Kidney capillary endothelial cell (primary cell): ENCODE data around the gene BIK.
"Not testable (repeated sequence)": the region's sequence is repeated elsewhere in the genome, so short reads cannot be mapped to it uniquely, and the experiment has no call there.

Source experiments
- DNase-seq: peaks from one replicate; pipeline ENCODE4 v3.0.0-alpha.2; 2018; ENCODE audit warnings: low spot score

Gene BIK

DNA sequence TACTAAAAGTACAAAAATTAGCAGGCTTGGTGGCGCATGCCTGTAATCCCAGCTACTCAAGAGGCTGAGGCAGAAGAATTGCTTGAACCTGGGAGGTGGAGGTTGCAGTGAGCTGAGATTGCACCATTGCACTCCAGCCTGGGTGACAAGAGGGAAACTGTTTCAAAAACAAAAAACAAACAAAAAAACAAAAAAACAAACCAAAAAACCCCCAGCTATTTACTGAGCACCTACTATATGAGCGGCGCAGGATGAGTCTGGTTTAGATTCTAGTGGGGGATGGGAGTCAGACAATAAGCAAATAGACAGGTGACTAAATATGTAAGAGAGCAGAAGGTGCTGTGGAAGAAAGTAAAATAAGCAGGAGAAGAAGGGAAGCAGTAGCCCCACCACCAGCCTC lies 5.6 kb upstream of the BIK start:
- not testable (repeated sequence) for DNase-seq

DNA sequence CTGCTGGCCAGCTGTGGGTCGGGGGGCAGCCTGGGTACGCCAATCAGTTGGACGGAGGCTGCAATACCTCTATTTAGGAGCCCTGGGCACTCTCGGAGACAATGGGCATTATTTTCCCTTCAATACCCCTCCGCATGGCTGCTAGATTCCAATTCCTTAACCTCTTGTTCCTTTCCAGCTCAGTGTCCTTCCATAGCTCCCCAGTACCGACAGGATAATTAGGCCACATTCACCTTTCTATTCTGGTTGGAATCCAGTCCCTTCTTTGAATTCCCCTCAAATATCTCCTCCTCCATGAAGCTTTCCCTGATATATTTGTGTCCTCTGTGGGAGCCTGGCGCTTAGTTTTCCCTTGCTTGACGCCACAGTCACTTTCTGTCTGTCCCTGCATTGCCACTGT lies 4.2 kb upstream of the BIK start:
- no peak for DNase-seq

DNA sequence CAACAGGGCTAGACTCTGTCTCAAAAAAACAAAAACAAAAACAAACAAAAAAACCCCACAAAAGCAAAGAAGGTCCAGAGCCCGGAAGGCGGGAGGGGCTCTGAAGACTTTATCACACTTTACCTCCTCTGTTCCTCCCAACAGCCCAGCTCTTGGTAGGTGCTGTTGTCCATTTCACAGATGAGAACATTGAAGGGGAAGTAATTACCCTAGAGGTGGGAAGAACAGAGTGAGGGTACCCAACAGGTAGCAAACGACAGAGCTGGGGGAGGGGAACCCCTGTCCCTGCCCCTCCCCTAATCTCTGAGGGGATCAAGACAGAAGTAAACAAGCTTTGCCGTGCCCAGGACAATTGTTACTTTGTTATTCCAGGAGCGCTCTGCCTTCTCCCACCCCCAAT lies 1.0 kb upstream of the BIK start:
- no peak for DNase-seq

DNA sequence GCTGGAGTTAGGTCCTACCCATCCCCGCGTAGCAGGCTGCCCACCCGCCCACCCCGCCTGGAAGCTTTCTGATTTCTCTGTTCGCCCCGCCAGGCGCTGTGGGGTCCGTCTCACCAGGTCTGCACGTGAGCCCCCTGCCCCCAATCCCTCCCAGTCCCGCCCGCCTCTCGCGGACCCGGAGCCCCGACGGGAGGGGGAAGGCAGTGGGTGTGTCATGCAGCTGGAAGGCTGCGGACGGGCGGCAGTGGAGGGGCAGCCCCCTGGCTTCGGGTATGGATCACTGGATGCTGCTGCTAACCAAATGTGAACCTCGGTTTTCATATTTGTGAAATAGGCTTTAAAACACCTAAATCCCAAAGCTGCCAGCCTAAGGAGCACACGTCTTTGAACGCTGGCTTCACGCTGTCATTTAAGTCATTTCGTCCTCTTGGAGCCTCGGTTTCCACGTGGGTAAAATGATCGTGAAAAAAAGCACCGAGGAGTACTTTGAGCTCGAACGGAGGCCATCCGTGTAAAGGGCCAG lies 568 bp upstream of the BIK start:
- no peak for DNase-seq

DNA sequence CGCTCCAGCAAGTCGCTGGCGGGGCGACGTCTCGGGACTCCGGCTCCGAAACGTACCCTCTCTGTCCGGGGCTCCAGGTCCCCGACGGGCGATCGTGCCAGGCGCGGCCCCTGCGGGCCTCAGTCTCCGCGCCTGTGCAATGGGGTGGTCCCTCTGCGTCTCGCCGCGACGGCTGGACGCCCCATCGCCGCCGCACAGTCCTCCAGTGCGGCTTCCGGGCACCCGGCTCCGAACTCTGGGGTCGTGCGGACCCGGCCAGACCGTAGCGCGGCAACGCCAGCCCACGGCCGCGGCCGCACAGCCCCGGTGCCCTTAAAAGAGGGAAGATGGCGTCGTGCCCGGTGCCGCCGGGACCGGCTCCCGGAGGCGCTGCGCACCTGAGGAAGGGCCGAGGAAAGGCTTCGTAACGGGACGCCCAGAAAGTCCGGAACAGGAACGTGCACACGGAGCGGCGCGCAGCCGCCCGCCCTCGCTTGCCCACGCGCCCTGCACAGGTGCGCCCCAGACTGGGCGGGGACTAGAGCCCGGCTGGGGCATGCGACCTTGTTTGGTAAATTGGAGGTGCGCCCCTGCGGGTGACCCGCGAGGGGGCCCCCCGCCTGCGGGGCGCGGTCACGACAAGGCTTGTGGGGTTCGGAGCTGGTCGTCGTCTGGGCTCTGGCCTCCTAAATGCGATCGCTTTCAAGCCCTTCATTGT lies 525 bp downstream of the BIK start:
- no peak for DNase-seq

DNA sequence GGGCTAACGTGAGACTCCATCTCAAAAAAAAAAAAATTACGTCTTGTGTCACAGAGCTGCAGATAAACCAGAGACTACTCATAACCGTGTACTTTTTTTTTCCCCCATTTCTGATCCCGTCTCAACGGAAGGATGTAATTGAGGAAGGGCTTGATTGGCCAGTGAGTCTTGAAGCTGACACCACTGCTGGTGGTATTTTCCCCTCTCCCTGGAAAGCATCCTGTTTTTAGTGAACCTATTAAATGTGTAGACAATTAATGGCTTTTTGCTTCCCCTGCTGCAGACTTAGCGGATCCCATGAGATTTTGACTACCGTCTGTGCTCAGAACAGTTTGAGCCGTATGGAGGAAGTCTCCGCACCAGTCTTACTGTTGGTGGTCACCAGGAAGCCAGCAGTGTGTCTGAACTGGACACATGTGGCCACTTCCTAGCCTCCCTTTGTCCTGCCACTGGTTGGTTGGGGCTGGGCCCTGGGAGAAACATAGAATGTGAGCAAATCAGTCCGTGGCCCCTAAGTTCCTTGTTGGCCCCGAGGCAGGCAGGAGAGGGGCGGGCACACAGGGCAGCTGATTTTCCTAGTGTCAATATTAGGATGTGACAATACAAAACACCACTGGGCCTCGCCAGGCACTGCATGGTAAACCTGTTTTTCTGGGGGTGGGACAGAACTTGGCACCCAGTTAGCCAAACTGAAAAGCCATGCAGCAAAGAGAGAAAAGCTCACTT lies 3.1 kb downstream of the BIK start:
- peak; percentile 56 for DNase-seq

DNA sequence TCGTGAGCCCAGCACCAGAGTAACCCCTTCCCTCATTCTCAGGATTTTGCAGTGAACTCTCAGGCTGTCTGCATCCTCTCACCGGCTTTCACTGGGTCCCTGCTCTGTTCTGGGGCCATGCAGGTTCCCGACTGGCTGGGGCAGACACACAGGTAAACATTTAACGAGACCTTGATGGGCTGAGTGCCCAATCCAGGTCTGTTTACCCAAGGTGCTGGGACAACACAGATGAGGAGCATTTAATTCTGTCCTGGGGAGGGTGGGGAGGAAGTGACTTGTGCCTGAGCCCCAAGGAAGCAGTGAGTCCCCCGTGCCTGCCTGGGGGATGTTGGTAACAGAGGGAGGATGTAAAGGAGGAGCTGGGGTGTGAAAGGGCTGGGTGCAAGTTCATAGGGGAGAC lies 4.4 kb downstream of the BIK start:
- no peak for DNase-seq

DNA sequence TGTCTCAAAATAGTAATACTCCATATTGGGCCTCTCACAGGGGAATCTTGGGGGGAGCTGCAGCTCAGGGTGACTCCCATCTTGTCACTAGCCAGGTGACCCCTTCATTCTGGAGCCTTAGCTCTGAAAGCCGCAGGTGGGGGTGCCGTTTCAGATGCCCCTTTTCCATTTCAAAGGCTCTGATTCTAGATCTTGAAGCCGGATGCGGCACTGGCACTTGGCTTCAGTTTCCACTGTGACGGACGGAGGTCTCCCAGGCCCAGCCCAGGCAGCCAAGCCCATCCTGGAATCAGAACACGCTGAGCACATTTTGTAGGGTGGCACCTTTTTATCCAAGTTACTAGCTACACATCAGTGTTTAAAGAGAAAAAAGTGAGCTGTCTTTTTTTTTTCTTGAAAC lies 6.4 kb downstream of the BIK start:
- no peak for DNase-seq

DNA sequence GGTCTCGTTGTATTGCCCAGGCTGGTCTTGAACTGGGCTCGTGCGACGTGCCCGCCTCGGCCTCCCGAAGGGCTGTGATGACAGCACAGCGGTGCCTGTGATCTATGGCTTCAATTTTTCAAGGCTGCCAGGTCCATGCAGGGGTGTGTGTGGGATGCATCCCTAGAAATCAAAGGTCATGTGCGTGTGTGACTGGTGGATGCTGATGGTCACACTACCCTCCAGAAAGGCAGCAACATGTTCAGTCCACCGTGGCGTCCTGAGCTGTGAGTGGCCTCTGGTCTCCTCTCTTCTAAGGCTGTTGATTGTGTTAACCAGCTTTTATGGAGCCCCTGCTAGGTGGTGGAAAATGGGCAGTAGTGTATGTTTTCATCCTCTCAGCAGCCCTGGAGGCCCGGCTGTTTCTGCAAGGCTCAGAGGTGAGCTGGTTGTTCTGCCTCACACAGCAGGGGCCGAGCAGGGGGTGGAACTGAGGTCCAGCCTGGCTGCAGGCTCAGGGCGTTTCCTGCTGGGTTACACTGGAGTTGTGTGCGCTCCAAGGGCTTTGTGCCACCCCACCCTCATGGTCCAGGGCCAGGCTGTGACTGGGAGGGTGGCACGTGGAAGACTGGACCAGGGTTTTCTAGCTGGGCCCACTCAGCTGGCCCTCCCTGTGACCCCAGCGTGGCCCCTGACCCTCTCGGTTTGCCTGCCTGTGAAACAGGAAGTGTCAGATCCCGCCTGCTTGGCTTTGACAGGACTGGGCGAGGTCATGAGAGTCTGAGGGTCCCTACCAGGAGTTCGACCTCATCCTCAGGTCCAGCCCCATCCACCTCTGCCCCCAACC lies 7.7 kb downstream of the BIK start:
- no peak for DNase-seq

DNA sequence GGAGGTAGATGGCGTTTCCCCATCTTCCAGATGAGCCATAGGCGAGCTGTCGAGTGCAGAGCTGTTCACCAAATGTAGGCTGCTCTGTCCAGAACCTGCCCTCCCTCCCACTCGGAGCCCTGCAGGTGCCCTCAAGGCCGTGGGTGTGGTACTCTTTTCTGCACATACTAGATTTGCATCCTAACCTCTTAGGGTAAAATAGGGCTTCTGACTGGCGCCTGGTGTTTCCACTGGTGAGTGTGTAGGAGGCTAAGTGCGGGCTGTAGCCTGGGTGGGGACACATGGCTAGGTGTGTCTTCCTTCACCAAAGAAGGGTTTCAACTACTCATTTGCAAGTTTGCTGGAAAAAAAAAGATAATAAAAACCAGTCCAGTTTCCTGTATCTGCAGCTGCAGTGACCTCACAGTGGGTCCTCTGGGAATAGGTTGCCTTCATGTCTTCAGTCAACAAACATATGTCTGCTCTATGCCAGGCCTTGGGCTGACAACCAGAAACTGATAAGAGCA lies 8.5 kb downstream of the BIK start:
- no peak for DNase-seq

DNA sequence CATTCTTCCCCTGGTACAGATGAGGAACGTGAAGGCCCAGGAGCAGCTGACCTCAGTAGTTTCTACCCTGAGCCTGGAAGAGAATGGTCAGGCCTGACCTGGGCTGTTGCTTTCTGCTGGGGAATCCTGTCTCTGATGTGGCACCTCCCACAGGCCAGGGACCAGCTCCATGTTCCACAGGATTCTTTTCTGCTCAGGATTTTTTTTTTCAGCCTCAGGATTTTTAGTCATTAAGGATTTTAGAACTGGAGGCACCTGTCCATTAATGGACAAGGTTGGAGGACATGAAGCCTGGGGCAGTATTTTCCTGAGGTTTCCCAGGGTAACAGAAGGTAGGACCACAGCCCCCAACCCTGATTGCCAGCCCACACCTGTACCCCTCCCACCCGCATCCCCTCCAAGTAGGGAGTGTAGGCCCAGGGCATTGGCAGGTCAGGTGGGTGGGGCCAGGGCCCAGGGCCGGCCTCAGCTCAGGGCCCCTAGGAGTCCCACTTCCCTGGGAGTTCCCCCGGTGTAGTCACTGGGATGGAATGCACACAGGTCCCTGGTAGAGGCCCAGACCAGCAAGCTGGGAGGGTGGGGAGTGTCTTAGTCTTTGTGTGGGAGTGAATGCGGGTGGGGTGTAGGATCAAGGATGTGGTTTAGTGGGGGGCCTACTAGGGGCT lies 16.1 kb downstream of the BIK start:
- DNase-seq: no peak

DNA sequence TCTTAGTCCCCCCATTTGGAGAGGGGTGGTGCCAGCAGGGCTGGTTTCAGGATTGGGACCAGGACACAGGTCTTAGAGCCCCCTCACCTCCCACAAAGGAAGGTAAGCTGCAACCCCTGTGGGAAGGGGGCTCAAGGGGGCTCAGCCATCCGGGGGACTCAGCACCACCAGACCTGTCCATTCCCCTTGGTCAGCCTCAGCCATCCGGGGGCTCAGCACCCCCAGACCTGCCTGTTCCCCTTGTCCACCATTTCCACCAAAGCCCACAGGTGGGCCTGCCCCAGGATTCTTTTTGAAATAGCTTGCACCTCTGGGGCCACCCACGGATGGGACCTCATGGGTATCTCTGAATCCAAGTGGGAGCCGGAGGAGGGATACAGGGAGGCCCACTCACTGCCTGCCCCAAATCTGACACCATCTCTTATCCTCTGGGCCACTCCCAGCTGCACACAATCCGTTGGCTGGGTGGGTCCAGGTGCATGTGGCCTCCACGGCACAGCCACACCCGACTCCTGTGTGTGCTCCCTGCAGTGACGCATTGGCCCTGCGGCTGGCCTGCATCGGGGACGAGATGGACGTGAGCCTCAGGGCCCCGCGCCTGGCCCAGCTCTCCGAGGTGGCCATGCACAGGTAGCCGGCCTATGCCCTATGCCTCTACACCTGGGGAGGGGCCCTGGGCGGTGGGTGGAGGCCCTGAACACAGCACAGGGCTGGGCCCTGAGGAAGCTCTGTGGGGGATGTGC lies 16.8 kb downstream of the BIK start:
- DNase-seq: no peak

DNA sequence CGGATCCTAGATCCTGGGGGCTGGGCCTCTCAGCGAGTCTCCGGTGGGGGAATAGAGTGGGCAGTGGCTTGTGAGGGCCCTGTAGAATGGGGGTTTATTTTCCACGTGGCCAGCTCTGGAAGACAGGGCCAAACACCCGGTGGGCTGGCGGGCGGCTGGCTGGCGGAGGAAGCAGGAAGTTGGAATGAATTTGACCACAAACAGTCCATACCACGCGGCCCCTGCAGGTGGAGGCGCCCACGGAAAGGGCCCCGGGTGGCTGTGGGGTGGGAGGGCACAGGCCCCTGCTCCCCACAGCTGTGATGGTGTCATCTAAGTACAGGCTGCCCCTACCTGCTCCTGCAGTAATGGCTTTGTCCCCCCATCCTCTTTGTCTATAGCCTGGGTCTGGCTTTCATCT lies 17.6 kb downstream of the BIK start:
- no peak for DNase-seq

DNA sequence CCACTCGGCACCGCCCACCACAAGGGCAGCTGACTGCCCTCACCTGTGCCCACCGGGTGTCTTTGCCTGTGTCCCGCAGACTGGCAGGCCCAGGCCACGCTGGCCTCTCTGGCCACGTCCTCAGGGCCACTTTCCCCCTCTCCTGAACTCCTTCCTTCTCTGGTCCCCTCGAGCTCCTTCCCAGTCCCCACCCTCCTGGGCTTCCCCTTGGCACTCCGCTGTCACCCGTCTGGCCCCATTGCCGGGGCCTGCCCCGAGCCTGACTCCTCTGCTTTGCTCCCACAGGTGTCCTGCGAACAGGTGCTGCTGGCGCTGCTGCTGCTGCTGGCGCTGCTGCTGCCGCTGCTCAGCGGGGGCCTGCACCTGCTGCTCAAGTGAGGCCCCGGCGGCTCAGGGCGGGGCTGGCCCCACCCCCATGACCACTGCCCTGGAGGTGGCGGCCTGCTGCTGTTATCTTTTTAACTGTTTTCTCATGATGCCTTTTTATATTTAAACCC lies 18.4 kb downstream of the BIK start:
- DNase-seq: no peak

DNA sequence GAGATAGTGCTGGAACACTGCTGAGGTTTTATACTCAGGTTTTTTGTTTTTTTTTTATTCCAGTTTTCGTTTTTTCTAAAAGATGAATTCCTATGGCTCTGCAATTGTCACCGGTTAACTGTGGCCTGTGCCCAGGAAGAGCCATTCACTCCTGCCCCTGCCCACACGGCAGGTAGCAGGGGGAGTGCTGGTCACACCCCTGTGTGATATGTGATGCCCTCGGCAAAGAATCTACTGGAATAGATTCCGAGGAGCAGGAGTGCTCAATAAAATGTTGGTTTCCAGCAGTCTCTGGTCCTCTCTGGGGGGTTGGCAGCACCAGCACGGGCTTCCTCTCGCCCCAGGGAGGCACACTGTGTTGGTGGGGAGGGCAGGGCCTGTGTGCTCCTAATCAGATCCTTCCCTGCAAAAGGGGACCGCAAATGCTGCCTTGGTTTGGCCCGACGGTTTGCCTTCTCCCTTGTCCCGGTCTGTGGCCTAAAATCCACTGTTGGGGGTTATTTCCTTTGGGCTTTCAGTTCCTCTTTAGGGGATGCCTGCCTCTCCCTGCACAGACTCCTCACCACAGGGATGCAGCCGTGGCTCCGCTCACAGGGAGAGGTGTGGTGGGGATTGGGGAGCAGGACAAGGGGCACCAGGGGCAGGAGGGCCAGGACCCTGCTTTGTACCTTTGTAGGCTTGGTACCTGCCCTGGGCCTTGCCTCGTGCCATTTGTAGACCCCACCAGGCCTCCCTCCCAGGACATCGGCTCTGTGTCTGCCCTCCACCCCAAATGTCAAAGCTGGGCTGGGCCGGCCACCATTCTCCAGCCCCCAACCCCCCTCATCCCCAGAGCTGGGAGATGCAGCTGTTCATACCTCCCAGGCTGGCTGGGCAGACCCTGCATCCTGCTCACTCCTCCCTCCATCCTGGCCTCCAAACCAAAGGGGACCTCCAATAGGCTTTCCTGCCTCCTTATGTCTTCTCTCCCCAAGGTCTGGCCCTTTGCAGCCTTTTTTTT lies 19.2 kb downstream of the BIK start:
- no peak for DNase-seq

DNA sequence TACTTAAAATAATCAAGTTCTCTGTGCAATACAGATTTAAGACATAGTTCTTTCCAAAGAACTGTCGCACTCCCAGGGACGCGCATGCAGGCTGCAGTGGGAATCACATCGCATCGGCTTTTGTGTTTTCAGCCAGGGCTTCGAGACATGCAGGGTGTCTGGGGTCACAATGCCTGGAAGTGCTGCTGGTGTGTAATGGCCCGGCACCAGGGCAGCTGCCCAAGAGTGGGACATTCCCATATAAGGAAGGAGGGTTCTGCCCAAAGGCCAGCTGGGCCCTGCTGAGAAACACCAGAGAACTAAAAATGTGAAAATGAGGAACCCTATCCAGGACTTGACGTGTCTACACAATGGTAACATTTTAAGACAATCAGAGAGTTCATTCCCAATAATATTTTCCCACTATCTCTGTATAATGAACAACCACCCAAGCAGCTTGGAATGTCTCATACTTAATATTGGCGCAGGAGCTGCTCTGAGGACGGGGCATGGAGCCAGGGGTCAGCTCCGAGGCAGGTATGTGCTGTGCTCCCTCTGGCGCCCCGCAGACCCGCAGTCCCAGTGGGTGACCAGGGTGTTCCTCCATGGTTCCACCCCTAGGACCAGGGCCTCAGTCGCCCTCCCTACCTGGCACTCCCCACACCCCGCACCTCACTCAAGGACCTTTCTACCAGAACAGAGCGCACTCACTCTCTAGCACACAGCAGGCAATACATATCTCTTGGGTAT lies 21.4 kb downstream of the BIK start:
- no peak for DNase-seq

DNA sequence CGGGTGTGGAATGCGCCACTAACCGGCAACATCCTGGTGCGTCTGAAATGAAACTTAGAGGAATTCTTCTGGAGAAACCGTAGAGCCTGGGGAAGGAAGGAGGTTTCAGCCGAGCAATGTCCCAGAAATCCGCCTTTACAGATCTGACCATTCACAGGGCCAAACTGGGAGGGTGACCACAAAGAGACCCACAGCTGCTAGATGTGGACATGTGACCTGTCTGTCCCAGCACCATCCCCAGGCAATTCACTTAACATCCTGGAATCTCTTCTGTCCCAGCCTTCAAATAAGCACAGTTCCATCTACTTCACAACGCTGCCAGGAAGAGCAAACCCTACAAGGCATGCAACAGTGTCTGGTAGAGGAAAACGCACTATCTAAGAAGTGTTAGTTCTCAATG lies 22.9 kb downstream of the BIK start:
- no peak for DNase-seq

DNA sequence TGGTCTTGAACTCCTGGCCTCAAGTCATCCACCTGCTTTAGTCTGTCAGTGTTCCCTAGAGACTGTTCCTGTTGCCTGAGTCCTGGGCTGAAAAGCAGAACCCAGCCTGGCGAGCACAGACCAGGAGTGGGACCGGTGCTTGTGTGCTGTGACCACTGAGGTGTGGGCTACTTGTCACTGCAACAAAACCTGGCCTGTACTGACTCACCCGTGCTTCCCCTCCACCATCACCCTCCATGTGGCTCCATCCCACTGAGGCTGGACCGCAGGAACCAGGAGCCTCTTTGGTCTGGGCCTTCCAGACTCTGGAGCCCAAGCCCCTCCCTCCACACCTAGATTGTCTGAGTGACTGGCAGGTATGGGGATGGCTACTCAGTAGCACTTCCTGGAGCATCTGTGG lies 24.0 kb downstream of the BIK start:
- DNase-seq: no peak

DNA sequence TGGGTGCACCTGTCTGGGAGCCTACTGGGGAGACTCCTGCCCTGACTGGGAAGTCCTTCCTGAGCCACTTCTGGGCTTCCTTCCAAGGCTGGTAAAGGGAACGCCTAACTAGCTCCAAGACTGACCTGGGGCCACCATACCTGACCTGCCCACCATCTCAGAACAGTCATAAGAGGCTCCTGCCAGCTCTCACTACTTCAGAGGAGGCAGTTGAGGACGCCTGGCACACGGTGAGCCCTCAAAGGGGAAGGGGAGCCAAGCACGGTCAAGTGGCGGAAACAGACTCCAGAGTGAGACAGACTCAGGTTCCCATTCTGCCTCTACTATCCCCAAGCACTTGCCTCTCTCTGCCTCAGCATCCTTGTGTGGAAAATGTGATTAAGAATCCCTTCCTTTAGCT lies 25.0 kb downstream of the BIK start:
- no peak for DNase-seq
